Activated naive CD4-positive, alpha-beta T cell treated with anti-CD3 and anti-CD28 coated beads, Interleukin-2, amount 10 ng/mL, durations not matched to agents 7 days and 5 days (primary cell): Measurements from ENCODE around the gene WASHC3.
"Not testable (repeated sequence)": the region's sequence is repeated elsewhere in the genome, so short reads cannot be mapped to it uniquely, and the experiment has no call there.

ENCODE experiments used
- CTCF ChIA-PET: fragments of 350-600 bp; sonication (Branson Sonifier 250); formaldehyde crosslinking; loops from one replicate; lab custom pipeline; 2021; ENCODE audit warnings: antibody characterized with exemption; lab: Charles Lee
- DNase-seq: peaks from one replicate; pipeline ENCODE4 v3.0.0-alpha.2; 2020
- H3K27ac Mint-ChIP-seq: one replicate; pipeline ENCODE4 v1.8.0; 2021; ENCODE audit warnings: mild to moderate bottlenecking, moderate library complexity, mixed read lengths
- H3K27me3 Mint-ChIP-seq: one replicate; pipeline ENCODE4 v1.8.0; 2021; ENCODE audit warnings: mild to moderate bottlenecking, mixed read lengths
- H3K36me3 Mint-ChIP-seq: one replicate; pipeline ENCODE4 v1.8.0; 2021; ENCODE audit warnings: mixed read lengths
- H3K4me1 Mint-ChIP-seq: one replicate; pipeline ENCODE4 v1.8.0; 2021; ENCODE audit warnings: mixed read lengths
- H3K4me3 Mint-ChIP-seq: one replicate; pipeline ENCODE4 v1.8.0; 2021; ENCODE audit warnings: mild to moderate bottlenecking, moderate library complexity, mixed read lengths
- H3K9me3 Mint-ChIP-seq: one replicate; pipeline ENCODE4 v1.8.0; 2021; ENCODE audit warnings: mixed read lengths

Gene WASHC3, protein sequence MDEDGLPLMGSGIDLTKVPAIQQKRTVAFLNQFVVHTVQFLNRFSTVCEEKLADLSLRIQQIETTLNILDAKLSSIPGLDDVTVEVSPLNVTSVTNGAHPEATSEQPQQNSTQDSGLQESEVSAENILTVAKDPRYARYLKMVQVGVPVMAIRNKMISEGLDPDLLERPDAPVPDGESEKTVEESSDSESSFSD

GRCh38 chr12:102061560-102062418, at the start of gene WASHC3:
Gene WASHC3, minus strand, starts transcription at chr12:102061991. Its CDS starts 29 bp downstream, at chr12:102061962.
- H3K9me3 Mint-ChIP-seq, result peaks cover 6% of the 10 kb centered on the region
- peaks cover 8% of the 10 kb centered on the region for H3K27me3 Mint-ChIP-seq
- peak; percentile 98 for DNase-seq
- H3K4me3 Mint-ChIP-seq, result peak within 1 kb of the TSS; percentile 90
- H3K36me3 Mint-ChIP-seq, result peaks cover 38% of the 10 kb centered on the region
- H3K27ac Mint-ChIP-seq, result peak within 1 kb of the TSS; percentile 97
- peaks cover 59% of the 10 kb centered on the region for H3K4me1 Mint-ChIP-seq
- CTCF ChIA-PET, result interaction anchor here (0.6 kb wide), 1 partner anchor 18 kb away, joined by 3 read pairs; no protein-coding TSS in a partner anchor

GRCh38 chr12:102110782-102111181, 49.0 kb upstream of the WASHC3 start:
- Mint-ChIP-seq H3K36me3 (peaks cover 63% of the 10 kb centered on the region), H3K27me3 (no peaks in the 10 kb centered on the region), H3K4me1 (peaks cover 8% of the 10 kb centered on the region), H3K9me3 (peaks cover 9% of the 10 kb centered on the region), H3K27ac (no peak overlapping the region), H3K4me3 (no peak overlapping the region)
- no peak for DNase-seq
- CTCF ChIA-PET, result no interaction called here

DNA sequence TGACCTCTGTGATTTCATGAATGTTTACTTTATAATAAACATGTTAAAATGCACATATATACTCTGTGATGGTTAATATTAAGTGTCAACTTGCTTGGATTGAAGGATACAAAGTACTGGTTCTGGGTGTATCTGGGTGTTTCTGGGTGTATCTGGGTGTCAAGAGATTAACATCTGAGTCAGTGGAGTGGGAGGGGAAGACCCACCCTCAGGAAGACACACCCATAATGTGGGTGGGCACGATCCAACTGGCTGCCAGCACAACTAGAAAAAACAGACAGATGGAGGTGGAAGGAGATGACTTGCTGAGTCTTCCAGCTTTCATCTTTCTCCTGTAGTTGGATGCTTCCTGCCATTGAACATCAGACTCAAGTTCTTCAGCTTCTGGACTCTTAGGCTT, 46.2 kb upstream of the WASHC3 start:
- Mint-ChIP-seq H3K36me3 (peaks cover 75% of the 10 kb centered on the region), H3K9me3 (peaks cover 11% of the 10 kb centered on the region), H3K27me3 (no peaks in the 10 kb centered on the region), H3K27ac (no peak overlapping the region), H3K4me1 (peaks cover 8% of the 10 kb centered on the region), H3K4me3 (no peak overlapping the region)
- DNase-seq, result no peak
- CTCF ChIA-PET, result no interaction called here

- DNase-seq, result no peak
- H3K4me3 Mint-ChIP-seq, result no peak overlapping the region
- H3K4me1 Mint-ChIP-seq, result peaks cover 8% of the 10 kb centered on the region
- peaks cover 78% of the 10 kb centered on the region for H3K36me3 Mint-ChIP-seq
- peaks cover 11% of the 10 kb centered on the region for H3K9me3 Mint-ChIP-seq
- H3K27me3 Mint-ChIP-seq, result no peaks in the 10 kb centered on the region
- CTCF ChIA-PET, result no interaction called here
- no peak overlapping the region for H3K27ac Mint-ChIP-seq
Measured at GRCh38 chr12:102106905-102107304, 45.1 kb upstream of the WASHC3 start.

DNA sequence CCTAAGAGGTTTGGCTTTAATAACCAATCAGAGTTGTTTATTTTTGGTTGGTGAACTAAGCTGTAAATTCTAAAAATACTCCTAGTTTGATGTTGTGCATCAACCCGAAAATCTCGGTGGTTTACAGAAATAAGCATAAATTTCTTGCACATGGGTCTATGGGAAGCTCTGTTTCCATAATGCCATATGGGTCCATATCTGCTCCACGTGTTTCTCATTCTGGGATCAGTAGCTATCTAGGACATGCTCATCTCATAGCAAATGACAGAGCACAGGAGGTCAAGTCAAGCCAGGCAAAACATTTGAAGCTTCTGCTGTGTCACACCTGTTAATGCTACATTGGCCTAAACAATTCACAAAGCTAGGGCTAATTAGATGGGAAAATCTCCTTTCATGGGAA, 35.1 kb upstream of the WASHC3 start:
- Mint-ChIP-seq H3K27me3 (no peaks in the 10 kb centered on the region), H3K36me3 (peaks cover 23% of the 10 kb centered on the region), H3K9me3 (no peaks in the 10 kb centered on the region), H3K4me1 (no peaks in the 10 kb centered on the region), H3K27ac (no peak overlapping the region), H3K4me3 (no peak overlapping the region)
- DNase-seq, result no peak
- CTCF ChIA-PET, result interaction anchor here (0.5 to 2.0 kb wide), 5 partner anchors 101 to 611 kb away, joined by 3 to 5 read pairs (median 3); partner anchors contain the start of gene PMCH

DNA sequence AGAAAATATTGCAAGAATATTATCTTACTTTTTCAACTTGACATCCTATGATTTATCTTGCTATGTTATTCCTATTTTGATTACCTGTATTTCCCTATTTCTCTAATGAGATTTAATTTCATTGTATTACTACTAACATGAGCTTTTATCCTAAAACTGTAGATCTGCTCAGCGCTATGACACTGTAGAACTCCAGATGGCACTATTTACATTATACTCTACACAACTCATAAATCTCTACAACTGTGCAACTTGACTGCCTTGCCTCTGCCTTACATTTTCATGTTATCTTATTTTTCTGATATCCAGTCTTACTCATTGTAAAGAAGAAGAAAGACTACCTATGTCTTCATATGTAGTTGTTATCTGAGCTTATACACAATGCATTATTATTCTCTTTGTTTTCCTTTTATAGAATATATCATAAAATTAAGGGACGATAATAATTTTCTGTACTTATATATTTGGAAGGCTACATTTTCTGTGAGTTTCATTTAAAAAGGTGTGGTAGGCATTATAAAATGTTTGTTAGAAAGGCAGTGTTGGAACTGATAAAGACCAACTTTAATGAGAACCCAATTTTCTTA, 34.0 kb upstream of the WASHC3 start:
- H3K27ac Mint-ChIP-seq, result no peak overlapping the region
- H3K27me3 Mint-ChIP-seq, result no peaks in the 10 kb centered on the region
- no peaks in the 10 kb centered on the region for H3K4me1 Mint-ChIP-seq
- CTCF ChIA-PET, result interaction anchor here (0.8 to 2.0 kb wide), 6 partner anchors 14 to 448 kb away, joined by 3 to 6 read pairs (median 3); no protein-coding TSS in a partner anchor
- H3K9me3 Mint-ChIP-seq, result no peaks in the 10 kb centered on the region
- DNase-seq, result no peak
- H3K36me3 Mint-ChIP-seq, result peaks cover 22% of the 10 kb centered on the region
- H3K4me3 Mint-ChIP-seq, result no peak overlapping the region

DNA sequence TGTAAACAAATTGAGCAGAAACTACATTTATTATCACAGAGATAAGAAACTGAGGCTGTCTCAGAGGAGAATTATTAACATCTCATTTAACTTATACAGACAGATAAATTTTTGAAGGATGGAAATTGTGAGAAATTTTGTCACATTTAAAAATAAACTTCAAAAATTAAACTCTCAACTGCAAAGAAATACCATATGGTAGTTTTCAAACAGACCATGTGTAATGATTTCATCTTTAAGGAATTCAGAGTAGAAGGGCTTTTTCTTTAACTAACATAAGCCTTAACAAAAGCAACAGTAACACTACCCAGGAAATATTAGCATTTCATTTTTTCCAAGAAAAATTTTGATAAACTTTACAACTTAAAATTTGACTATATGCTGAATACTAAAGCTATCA, 31.5 kb upstream of the WASHC3 start:
- Mint-ChIP-seq H3K4me3 (no peak overlapping the region), H3K4me1 (no peaks in the 10 kb centered on the region), H3K9me3 (no peaks in the 10 kb centered on the region), H3K27ac (no peak overlapping the region), H3K27me3 (no peaks in the 10 kb centered on the region), H3K36me3 (peaks cover 21% of the 10 kb centered on the region)
- CTCF ChIA-PET, result interaction anchor here (0.8 kb wide), 1 partner anchor 676 kb away, joined by 3 read pairs; no protein-coding TSS in a partner anchor
- no peak for DNase-seq

DNA sequence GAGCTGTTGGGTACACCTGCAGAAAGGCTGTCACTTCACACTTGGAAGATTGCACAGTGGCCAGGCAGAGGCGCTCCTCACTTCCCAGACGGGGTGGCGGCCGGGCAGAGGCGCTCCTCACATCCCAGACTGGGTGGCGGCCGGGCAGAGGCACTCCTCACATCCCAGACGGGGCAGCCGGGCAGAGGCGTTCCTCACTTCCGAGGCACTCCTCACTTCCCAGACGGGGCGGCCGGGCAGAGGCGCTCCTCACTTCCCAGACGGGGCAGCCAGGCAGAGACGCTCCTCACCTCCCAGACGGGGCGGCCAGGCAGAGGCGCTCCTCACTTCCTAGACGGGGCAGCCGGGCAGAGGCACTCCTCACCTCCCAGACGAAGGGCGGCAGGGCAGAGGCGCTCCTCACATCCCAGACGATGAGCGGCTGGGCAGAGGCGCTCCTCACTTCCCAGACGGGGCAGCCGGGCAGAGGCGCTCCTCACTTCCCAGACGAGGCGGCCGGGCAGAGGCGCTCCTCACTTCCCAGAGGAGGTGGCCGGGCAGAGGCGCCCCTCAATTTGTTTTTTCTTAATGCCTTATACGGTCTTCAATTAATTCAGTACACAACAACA, 27.5 kb upstream of the WASHC3 start:
- H3K27me3 Mint-ChIP-seq, H3K9me3 Mint-ChIP-seq, H3K4me1 Mint-ChIP-seq, H3K27ac Mint-ChIP-seq, H3K4me3 Mint-ChIP-seq, CTCF ChIA-PET, DNase-seq: not testable (repeated sequence)
- peaks cover 18% of the 10 kb centered on the region for H3K36me3 Mint-ChIP-seq

DNA sequence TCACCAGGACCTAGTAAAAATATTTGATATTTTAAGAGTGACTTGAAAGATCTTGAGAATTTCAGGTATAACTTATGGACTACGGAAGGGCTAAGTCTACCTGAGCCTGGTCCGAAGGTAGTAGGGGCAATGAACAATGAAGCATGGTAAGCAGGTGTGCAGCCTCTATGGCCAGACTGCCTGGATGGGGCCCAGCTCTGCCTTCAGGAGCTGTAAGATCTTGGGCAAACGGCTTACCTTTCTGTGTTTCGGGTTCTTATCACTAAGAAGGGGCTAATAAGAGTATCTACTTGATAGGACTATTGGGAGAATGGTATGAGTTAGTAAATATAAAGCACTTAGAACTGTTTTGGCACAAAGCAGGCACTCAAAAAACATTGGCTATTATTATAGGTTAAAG, 19.1 kb upstream of the WASHC3 start:
- no peak for DNase-seq
- CTCF ChIA-PET, result interaction anchor here (2.1 kb wide), 1 partner anchor 14 kb away, joined by 6 read pairs; no protein-coding TSS in a partner anchor
- no peaks in the 10 kb centered on the region for H3K27me3 Mint-ChIP-seq
- H3K9me3 Mint-ChIP-seq, result no peaks in the 10 kb centered on the region
- no peaks in the 10 kb centered on the region for H3K4me1 Mint-ChIP-seq
- H3K27ac Mint-ChIP-seq, result no peak overlapping the region
- no peak overlapping the region for H3K4me3 Mint-ChIP-seq
- H3K36me3 Mint-ChIP-seq, result peaks cover 46% of the 10 kb centered on the region

DNA sequence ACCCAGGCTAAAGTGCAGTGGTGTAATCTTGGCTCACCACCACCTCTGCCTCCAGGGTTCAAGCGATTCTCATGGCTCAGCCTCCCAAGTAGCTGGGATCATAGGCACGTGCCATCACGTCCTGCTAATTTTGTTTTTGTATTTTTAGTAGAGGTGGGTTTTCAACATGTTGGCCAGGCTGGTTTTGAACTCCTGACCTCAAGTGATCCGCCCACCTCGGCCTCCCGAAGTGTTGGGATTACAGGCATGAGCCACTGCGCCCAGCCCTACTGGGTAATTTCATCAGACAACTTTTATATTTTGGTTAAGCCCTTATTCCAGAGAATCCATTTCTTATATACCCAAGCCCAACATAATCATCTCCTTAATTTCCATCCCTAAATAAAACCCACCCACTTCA, 10.3 kb upstream of the WASHC3 start:
- H3K4me3 Mint-ChIP-seq, H3K9me3 Mint-ChIP-seq, CTCF ChIA-PET, H3K4me1 Mint-ChIP-seq, DNase-seq, H3K27ac Mint-ChIP-seq, H3K27me3 Mint-ChIP-seq: not testable (repeated sequence)
- H3K36me3 Mint-ChIP-seq, result peaks cover 16% of the 10 kb centered on the region

DNA sequence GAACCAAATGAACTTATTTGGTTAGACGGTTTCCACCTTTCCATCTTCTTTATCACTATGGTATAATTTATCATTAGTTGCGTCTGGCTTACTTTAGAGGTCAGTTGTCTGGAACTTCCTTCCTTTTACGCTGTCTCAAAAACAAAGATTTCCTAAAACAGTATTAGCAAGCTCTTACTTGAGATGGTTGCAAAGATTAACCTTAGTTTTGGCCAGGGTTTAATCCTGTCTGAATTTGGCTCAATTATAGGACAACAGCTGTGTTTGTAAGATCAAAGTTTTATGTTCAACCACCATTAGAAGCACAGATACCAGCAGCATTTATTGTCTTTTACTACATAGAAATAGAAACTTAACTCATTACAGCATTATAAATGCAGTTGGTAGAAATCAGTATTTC, 7.9 kb upstream of the WASHC3 start:
- CTCF ChIA-PET, result no interaction called here
- H3K27me3 Mint-ChIP-seq, result peaks cover 5% of the 10 kb centered on the region
- H3K4me3 Mint-ChIP-seq, result no peak overlapping the region
- H3K27ac Mint-ChIP-seq, result no peak overlapping the region
- no peaks in the 10 kb centered on the region for H3K9me3 Mint-ChIP-seq
- no peak for DNase-seq
- peaks cover 2% of the 10 kb centered on the region for H3K36me3 Mint-ChIP-seq
- H3K4me1 Mint-ChIP-seq, result peaks cover 7% of the 10 kb centered on the region

GRCh38 chr12:102067574-102068258, 5.9 kb upstream of the WASHC3 start:
- no peak for DNase-seq
- peaks cover 1% of the 10 kb centered on the region for H3K36me3 Mint-ChIP-seq
- CTCF ChIA-PET, result no interaction called here
- peaks cover 8% of the 10 kb centered on the region for H3K27me3 Mint-ChIP-seq
- H3K27ac Mint-ChIP-seq, result no peak overlapping the region
- H3K9me3 Mint-ChIP-seq, result peaks cover 4% of the 10 kb centered on the region
- H3K4me3 Mint-ChIP-seq, result no peak overlapping the region
- H3K4me1 Mint-ChIP-seq, result peaks cover 22% of the 10 kb centered on the region

DNA sequence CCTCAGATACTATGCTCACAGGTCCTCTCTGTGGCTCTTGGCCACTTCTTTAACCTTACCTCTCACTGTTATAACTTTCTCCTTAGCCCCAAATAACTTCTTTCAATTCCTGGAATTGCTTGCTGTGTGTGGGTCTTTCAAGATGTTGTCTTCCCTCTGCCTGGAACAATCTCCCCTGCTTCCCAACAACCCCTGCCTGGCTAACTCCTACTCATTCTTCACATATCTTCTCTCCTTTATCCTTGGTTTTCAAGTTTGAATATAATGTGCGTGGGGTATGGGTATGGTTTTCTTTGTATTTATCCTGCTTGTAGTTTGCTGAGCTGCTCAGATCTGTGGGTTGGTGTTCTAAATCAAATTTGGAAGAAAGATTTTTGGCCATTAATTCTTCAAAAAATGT, 2.7 kb upstream of the WASHC3 start:
- peaks cover 4% of the 10 kb centered on the region for H3K9me3 Mint-ChIP-seq
- peaks cover 8% of the 10 kb centered on the region for H3K27me3 Mint-ChIP-seq
- CTCF ChIA-PET, result no interaction called here
- H3K27ac Mint-ChIP-seq, result no peak overlapping the region
- DNase-seq, result no peak
- H3K4me3 Mint-ChIP-seq, result no peak overlapping the region
- peaks cover 16% of the 10 kb centered on the region for H3K36me3 Mint-ChIP-seq
- H3K4me1 Mint-ChIP-seq, result peaks cover 49% of the 10 kb centered on the region
